AG09309 (cell line): ENCODE measurements around the gene YPEL4.

Experiments
- DNase-seq: peaks from one replicate; pipeline ENCODE4 v3.0.0-alpha.2; 2010; ENCODE audit warnings: low read depth
- H3K4me3 ChIP-seq: 2 replicates; pipeline ENCODE4 v1.5.1; 2011; ENCODE audit warnings: mild to moderate bottlenecking, low read depth, low read length, moderate library complexity; ENCODE audit not compliant: control insufficient read depth
- CTCF ChIP-seq: IDR thresholded peaks from 2 replicates; pipeline ENCODE4 v1.5.1; 2011; ENCODE audit warnings: mild to moderate bottlenecking, low read depth, low read length, inconsistent platforms; ENCODE audit not compliant: insufficient read depth, control insufficient read depth; ENCODE audit errors: missing control alignments

The YPEL4 gene

GRCh38 chr11:57646799-57647303, 2.9 kb downstream of the YPEL4 start:
- H3K4me3 ChIP-seq: no peak overlapping the region
- DNase-seq: no peak
- TF ChIP-seq CTCF: no peak

DNA sequence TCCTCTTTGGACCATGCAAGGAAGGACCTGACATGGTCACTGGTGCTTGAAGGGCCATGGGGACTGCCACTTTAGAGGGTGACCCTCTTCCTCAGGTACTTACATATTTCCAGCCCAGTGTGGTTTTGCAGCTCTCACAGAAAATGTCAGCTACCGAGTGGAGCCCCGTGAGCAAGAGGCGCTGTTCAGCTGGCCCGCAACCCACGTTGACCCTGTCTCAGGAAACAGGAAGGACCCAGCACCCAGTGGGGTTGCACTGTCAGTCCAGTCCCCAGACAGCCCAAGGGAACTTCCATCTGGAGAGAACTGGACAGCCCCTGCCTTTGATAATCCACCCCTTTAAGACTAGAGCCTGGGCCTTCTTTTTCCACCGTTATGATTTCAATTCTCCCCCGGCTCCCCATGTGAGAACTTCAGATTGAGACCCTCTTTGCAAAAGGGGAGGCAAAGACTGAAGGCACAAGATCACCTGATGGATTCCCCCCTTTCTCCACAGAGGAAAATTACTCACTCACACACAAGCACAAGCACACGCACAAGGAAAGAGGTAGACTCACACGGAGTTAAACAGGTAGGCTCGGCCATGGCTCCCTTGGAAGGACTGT, 3.4 kb downstream of the YPEL4 start:
- no peak for TF ChIP-seq CTCF

DNA sequence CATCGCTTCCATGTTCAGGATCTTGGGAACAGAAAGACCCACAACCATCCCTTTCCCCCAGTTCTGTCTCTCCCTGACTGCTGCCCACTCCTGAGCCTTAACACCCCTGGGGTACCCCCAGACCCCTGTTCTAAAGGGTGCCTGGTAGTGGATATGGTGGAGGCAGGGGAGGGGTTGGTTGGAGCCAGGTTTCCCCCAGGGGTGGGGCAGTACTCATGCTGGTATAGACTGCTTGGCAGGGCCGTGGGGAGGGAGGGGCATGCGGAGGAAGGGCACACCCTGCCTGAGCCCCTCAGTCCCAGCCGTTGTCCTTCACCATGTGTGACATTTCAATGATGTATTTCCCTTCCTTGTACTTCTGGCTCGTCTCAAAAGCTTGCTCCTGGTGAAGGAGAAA, 4.0 kb downstream of the YPEL4 start:
- H3K4me3 ChIP-seq: no peak overlapping the region
- no peak for DNase-seq

More for the DNA sequence above, 3.4 kb downstream of the YPEL4 start:
- no peak for DNase-seq
- no peak overlapping the region for H3K4me3 ChIP-seq

DNA sequence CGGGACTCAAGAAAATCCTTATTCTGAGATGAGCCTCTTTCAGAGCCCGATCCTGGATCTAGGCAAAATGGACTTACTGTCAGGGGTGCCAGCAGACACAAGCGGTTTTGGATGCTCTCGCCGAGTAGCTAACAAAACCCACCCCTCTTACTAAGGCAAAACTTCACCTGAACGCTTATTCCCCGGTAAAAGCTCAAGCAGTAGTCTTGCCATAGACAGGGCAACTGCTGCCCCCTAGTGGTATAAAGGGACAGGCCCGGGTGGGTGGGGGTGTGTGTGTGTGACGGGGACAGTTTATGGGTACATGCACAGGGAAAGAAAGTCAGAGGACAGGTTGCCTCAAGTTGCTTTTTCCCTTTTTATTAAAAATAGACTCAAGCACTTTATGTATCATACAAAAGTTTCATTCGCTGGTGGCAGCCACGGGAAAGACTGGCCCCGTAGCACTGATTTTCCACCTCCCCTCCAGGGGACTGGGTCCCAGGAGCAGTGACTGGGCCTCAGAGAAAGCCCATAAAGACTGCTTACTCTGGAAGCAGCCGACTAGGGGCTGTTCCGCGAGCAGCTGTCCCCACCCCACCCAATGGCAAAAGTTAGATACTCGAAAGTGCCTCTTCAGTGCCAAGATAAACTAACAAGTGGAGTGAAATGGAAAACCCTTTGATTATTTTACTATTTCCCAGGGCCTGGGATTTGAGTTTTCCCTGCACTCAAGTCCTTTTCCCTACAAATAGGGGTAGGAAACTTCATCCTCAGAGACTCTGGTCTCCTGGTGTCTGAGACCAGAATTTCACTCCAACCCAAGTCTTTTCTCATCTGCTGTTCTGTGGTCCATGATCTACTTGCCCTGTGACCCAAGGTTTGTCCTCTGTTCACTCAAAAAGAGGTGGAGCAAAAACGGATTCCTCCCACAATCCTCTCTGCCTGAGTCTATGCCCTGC, 4.7 kb downstream of the YPEL4 start:
- no peak overlapping the region for H3K4me3 ChIP-seq
- peak; percentile 88 for TF ChIP-seq CTCF
- no peak for DNase-seq

More for the DNA sequence above, 4.0 kb downstream of the YPEL4 start:
- TF ChIP-seq CTCF: no peak

DNA sequence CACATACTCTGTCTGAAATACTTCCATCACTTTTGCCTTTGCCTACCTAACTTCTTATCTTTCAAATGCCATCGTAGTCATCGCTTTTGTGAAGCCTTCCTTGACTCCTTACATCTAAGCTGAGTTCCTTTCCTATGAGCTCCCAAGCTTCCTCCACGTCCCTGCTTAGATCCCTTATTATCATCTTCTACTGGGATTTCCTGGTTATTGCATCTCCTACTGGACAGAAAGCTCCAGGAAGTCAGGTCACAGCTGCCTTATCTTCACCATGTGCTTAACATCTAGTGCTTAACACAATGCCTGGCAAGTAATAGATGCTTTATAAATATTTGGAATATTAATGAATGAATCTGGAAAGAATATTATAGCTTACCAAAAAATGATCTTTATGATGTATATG, 5.9 kb downstream of the YPEL4 start:
- no peak overlapping the region for H3K4me3 ChIP-seq
- no peak for DNase-seq
- no peak for TF ChIP-seq CTCF

DNA sequence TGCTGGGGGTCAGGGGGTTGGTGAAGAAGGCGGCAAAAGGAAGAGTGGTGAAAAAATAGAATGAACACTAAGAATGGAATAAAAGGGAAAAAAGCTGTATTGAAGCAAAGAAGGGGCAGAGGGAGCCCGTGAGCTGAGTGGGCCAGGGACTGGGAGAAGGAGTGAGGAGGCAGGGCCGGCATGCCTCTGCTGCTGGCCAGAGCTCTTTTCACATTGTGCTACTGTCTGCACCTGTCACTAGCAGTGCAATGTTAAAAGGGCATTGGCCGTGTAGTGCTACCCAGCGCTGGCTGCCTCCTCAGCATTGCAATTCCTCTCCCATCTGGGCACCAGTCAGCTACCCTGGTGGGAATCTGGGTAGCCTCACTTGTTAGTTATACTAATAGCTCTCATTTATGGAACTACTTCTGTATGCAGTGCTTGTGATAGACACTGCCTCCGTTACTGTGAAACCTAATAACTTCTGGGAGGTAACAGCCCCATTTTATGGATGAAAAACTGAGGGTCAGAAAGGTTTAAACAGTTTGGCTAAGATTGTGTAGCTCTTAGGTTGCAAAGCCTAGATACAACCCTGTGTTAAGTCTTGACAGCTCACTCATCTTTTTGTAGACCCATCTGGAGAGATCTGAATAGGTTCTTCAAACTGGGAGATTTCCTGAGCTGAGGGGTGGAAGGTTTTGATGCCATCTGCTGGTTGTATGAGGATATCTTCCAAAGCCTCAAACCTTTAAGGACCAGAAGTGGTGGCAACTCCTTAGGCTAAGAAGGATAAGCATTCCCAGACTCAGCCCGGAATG, 8.5 kb downstream of the YPEL4 start:
- peak; percentile 47 for DNase-seq
- peak; percentile 65 for TF ChIP-seq CTCF
- H3K4me3 ChIP-seq: no peak overlapping the region
